GM19452 (cell line): ENCODE measurements around the gene NPLOC4.
"Not testable (repeated sequence)": the region's sequence is repeated elsewhere in the genome, so short reads cannot be mapped to it uniquely, and the experiment has no call there.

Source experiments
- ATAC-seq: cut with Tn5 transposase; IDR thresholded peaks from one replicate; pipeline ENCODE4 v1.9.1; 2021; ENCODE audit not compliant: unreplicated experiment

Gene NPLOC4

DNA sequence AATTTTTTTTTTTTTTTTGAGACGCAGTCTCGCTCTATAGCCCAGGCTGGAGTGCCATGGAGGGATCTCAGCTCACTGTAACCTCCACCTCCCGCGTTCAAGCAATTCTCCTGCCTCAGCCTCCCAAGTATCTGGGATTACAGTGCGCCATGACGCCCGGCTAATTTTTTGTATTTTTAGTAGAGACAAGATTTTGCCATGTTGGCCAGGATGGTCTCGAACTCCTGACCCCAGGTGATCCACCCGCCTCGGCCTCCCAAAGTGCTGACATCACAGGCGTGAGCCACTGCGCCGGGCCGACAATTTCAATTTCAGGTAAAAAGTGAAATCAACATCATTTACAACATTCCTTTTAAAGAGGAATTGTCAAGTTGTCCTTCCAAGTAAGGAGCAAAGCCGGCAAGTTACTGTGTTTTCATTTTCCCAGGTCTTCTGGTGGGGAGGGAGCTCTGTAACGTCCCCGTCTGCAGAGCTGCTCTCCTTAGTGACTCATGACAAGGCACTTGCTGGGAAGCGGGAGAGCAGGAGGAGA, 873 bp downstream of the NPLOC4 start:
- no peak for ATAC-seq

DNA sequence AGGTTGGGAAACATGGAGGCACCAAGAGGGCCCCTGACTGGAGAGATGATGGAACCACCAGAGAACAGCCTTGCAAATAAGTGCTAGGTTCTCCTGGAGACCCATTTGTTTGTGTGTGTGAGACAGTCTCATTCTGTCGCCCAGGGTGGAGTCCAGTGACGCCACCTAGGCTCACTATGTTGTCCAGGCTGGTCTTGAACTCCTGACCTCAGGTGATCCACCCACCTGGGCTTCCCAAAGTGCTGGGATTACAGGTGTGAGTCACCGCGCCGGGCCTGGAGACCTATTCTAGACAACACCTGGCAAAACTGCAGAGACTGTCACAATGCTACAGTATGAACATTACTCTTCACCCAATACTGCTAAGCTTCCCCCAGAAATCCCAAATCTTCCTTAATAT, 1.5 kb downstream of the NPLOC4 start:
- no peak for ATAC-seq

DNA sequence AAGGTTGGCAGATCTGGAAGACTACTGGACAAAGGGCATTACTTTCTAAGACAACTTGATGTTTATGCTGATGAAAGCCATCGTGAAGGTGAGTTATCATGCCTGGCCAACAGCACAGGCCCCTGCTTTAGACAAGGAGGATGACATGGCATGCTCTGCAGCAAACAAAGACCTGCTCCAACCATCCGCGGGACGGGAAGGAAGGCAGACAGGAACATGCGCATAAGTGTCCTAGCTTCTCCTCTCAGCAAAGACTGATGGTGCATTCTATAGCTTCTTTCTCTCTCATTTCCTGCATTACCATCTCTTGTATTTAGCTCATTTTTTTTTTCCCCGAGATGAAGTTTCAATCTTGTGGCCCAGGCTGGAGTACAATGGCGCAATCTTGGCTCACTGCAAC, 5.4 kb downstream of the NPLOC4 start:
- ATAC-seq: no peak

DNA sequence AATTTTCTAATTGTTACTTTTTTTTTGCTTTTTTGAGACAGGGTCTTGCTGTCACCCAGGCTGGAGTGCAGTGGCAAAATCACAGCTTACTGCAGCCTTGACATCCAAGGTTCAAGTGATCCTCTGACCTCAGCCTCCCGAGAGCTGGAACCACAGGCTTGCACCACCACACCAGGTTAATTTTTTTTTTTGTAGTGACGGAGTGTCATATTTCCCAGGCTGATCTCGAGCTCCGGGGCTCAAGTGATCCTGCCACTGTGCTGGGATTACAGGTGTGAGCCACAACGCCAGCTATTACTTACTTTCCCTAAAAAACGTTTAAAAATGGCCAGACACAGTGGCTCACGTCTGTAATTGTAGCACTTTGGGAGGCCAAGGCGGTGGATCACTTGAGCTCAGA, 6.6 kb downstream of the NPLOC4 start:
- no peak for ATAC-seq

DNA sequence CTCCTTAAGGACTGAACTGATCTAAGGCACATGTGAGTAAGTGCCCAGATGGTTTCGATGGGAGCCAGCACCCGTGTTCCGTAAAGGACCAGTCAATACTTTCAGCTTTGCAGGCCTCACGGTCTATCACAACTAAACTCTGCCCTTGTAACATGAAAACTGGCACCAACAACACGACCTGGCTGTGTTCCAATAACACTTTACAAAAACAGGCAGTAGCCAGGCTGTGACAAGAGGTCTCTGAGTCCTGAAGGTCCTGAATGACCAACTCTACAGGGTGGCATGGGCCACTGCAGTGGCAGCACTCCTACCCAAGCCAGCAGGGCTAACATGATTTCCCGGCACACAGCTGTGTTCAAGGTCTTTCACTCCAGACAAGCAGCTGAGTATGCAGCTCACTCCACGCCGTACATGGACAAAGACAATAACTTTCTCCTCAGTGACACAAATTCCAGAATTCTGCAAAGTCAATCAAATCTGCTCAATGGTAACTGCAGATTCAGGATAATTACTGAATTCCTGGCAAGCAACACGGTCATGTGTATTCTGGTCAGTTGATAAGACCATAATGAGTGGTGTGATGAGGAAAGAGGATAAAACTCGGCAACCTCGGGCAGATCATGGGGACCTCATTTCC, 15.3 kb downstream of the NPLOC4 start:
- ATAC-seq: no peak

DNA sequence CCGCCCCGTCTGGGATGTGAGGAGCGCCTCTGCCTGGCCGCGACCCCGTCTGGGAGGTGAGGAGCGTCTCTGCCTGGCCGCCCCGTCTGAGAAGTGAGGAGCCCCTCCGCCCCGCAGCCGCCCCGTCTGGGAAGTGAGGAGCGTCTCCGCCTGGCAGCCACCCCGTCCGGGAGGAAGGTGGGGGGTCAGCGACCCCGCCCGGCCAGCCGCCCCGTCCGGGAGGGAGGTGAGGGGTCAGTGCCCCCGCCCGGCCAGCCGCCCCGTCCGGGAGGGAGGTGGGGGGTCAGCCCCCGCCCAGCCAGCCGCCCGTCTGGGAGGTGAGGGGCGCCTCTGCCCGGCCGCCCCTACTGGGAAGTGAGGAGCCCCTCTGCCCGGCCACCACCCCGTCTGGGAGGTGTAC, 18.6 kb downstream of the NPLOC4 start:
- not testable (repeated sequence) for ATAC-seq

DNA sequence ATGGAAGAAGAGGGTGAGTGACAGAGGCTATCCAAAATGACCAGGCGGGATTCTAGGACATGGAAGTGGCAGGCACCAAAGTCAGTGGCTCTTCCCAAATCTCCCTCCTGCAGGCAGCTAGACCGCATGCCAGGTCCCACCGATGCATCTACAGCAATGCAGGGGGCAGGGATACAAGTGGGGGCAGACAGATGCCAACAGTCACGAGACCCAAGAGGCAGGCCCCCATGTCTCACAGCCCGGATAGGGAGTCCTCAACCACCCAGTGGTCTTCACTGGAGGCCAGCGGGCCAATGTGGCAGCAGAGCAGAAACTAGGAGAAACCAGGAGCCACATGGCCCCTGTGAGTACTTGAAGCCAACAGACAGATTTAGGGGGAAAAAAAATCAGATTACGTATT, 20.0 kb downstream of the NPLOC4 start:
- ATAC-seq: no peak

DNA sequence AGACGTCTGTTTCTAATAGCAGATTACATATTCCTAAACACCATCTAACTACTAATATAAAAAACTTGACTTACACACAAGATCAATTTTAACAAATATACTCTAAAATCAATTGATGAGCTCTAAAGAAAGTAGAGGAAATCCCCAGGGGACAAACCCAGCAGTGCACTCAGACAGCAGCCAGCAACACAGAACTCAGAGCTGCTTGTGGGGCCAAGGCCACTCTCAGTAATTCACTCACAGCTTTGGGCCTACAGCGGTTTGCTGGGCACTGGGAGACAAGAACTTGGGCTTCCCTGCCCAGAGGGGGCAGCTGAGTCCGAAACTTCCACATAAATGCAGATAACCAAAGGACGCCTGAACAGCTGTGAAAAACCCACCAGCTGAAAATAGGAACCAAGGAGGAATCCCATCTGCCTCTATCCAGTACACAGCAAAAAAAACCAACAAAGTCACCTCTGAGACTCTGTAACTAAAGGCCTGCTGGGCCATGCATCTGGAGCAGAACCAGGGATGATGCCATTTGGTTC, 21.4 kb downstream of the NPLOC4 start:
- no peak for ATAC-seq

DNA sequence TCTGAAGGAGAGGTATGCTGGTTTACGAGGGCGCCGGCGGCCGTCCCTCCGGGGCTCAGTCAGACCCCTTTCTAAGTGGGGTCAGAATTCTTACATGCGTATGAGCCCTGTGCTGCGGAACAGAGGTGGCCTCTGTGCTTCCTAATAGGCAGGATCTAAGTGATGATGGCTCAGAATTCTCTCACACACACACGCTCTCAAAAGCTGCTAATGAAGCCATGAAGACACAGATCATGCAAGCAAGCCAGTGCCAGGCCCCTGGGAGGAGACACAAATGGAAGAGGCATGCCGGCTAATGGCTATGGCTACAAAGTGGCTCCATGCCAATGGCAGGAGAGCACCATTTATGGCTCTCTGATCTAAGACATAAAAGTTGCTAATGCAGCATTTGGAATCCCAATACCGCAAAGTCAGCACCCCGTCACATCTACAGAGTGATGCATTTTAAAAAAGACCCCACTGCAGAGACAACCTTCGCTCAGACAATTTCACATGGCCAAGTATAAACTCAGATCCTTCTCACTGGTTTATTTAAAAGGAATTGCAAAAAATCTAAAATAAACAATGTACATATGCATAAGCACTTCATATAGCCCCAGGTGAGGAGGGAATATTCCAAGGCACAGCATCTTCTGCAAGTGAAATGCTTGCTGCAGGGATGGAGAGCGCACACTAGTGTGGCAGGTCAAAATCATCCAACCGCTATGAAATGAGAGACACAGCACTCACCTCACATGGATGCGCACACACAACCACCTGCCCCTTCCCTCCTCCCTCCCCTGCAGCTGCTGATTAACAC, 24.5 kb downstream of the NPLOC4 start:
- ATAC-seq: no peak

DNA sequence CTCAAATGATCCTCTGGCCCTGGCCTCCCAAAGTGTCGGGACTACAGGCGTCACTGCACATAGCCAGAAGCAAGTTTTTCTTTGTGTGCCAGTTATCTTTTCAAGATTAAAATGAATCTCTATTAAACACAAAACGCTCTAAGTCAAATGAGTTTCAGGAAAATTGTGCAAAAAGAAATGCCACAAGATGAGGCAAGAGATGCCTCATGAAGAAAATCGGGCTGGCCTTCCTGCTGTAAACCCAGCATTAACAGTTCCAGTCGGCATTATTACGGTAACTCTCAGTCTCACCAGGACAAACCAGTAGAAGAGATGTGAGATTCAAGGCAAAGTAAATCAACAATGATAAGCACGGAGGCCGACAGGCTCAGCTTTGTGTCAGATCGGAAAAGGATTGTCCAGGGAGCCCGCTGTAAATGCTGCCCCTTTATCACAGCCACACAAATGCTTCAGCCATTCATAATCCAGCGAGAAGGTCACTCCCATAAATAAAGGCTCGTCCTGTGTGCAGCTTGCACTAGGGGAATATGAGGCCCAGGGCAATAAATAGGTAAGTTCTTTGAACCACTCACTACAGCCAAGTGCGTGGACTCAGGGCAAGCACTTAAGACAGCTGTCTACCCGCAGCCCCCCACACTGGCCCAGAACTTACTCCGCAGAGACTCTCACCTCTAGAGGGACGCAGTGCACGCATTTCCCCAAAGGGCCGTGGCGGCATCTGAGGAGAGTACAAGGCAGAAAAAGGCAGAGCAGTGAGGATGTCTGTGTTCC, 27.2 kb downstream of the NPLOC4 start:
- no peak for ATAC-seq

DNA sequence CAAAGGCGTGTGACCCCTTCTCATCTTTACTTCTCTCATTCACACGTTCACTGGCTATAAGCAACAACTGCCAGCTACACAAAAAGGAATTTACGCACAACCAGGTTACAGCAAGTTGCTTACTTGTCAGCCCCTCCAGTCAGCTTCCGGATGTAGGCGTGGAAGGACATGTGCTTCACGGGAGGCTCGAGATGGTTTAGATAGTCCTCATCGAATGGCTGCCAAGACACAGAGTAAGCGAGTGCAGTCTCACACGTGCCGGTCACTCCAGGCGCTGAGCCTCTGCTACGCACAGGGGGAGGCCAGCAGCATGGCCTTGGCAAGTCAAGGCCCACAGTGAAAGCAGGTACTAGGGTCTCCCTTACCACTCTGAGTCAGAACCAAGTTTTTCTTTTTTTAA, 28.3 kb downstream of the NPLOC4 start:
- no peak for ATAC-seq

DNA sequence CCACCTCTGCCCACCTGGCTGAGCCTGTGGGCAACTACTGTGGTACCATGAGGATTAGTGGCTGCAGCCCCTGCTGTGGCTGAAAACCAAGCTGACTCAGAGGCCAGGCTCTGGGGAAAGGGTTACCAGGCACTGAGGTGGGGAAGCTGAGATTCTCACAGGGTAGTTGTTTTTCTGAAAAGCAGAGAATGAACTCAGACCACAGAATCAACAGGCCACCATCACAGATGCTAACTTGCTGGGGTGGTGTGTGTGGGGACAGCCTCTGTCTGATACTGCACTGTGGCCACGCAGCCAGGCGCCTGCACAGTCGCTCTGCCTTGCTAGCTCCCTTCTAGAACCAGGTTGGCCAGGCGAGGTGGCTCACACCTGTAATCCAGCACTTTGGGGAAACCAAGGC, 28.8 kb downstream of the NPLOC4 start:
- no peak for ATAC-seq

DNA sequence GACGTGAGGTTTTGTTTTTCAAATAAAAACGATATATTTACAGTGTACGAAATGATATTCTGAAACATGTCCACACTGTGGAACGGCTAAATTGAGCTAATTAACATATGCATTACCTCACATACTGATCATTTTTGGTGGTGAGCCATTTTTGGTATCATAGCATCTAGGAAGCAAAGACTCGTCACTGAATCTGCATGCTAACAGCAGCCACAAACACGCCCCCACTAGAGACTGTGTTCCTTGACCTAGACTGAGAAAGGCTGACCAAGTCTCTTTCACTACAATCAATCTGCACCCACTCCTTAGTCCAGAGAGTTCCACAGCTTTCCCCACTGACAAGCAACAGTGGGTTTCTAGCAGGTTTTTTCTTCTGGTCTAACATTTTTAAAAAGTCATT, 29.5 kb downstream of the NPLOC4 start:
- ATAC-seq: no peak

DNA sequence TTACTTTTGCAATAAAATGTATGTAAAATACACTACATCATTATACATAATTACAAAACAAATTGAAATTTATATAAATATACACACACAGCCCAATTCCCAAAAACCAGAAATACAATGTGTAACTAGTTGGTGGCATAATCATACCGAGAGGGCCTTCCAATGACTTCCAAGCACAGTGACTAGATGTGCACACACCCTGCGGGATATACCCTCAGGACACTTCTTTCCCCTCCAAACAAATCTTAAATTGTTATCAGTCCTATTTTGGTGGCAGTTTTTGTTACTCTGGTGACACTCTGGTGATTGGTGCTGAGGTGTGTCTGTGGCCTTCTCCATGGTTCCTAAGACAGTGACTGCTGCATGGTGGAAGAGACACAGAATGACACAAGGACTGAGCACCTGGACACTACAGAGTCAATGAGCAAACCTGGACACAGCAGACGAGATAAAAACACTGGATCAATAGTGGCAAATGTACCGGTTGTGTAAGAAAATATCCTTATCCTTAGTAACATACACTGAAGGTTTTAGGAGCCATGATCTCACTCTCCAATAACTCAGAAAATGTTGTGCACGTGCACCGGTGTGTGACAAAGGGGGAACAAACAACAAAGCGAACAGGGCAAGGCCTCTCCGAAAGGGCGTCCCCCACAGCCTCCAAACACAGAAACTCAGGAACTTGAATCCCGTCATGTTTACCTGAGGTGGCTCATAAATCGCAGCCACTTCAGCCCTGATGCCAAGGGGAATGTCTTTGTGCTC, 32.9 kb downstream of the NPLOC4 start:
- no peak for ATAC-seq

DNA sequence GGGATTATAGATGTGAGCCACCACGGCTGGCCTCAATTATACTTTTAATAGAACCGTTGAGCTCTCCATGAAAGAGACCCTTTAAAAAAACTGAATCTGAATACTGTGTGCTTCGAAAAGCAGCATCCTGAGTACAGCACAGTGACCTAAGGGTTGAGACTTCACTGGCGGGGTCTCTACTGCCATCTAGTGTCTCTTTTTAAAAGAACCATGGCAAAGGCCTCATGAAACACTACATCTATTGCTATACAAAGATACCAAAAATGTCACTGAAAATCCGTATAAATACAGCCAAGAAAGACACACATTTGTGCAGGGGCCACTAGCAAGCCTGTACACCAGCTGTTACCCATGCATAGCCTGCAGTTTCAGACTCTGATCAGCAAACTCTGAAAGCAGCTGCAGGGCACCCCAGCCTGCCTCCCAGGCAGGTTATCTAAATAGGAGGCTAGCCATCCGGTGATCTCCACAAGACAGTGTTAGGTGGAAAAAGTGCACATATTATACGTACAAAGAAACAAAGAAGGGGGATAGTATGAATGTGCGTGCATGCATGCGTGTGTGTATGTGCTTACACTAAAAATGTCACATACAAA, 35.3 kb downstream of the NPLOC4 start:
- ATAC-seq: no peak

DNA sequence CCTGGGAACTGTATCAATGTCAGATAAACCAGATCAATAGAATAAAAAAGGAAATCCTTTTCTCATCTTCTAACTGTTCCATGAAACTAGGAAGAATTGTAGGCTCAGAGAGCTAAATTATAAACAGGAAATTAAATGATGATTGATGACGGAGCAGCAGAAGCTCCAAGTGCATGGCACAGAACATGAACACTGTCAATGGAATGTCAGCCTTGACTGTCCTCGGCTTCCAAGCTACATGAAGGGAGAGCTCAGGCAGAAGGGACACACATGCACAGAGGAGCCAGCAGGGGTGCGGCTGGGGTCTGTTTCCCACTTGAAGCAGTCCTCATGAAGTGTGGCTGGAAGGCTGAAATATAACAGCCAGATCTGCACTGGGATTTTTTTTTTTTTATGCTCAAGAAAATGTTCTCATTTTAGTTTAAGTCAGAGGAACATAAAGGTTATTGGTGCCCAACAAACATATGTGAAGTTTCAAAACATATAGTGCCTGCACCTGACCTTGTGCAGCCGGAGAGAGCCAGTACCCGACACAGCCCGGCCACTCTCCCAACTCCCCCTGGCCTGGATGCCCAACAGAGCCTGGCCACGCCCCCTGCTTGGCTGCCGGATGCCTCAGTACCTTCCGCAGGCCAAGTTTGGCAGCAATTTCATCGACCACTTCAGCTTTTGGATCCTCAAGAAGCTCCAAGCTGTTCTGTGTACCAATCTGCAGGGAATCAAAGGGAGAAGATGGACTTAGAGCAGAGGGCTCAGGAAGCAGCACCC, 37.0 kb downstream of the NPLOC4 start:
- no peak for ATAC-seq

DNA sequence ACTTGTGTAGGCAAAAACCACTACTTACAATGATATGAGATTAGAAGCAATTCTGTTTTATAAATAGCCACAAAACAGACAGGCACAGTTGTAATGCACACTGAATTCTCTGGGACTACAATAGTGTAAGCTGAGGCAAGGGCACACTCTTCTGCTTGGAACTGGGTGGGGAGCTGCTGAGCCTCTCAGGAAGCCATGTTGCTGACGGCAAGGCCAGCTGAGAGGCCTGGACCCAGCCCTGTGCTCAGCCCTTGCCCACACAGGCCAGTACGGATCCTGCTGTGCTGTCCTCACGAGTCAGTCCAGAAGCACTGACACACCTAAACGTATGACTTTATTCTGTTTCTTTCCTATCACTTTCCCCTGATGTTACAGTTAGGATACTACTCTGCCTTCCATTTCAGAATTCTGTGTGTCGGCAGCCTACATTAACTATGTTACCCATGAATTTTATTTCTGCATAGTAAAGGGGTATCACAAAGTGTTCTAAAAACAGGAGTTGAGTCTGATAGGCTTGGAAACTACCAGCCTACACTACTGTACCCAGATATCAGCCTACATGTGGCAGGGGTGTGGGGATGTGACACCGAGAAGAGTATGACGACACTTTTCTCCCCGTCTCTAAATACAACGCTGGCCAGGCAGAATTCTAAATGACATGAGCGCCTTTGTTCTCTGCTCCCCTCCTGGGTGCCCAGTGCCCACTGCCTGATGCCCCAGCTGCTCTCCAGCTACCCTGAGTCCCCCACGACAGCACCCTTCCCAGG, 43.6 kb downstream of the NPLOC4 start:
- ATAC-seq: no peak

DNA sequence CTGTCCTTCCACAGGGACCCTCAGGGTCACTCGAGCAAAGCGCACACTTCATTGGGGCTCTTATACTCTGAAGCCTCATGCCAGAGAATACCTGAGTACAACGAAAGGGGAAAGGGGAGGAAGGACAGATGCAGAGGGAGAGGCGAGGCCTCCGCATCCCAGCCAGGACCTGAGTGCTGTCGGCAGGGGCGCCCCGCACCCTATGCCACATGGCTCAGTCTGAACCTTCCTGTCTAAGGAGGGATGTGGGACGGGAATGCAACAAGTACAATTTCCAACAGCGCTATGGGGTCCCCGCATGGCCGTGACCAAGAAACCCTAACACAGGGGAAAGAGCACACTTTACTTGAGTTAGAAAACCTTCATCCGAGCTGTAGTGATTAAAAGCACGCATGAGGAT, 44.9 kb downstream of the NPLOC4 start:
- no peak for ATAC-seq

DNA sequence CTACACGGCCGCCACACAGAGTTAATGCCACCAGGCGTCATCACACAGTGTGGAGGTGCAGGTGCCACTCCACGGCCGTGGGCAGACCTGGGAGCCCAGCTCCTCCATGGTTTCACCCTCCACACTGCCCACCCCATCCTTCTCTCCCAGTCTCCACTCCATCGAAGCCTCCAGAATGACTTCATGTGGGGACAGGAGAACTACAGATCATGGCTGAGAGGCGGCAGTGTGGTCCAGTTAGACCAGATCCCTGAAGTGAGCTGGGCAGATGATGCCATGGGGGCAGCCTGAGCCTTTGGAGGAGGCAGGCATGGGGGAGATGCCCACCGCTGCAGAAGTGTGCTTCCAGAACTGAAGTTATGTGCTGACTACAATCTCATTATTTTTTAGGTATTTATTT, 46.8 kb downstream of the NPLOC4 start:
- ATAC-seq: no peak
